Measurements from ENCODE around the gene CORO7. TPM values are rescaled to one million over a fixed set of nuclear protein-coding genes. Genes with fewer than 3 reads are reported as not detected.

The CORO7 gene
- total RNA-seq, 4 donors from 2014 or later: 17.9 to 53.7 (median 29.7) TPM

DNA sequence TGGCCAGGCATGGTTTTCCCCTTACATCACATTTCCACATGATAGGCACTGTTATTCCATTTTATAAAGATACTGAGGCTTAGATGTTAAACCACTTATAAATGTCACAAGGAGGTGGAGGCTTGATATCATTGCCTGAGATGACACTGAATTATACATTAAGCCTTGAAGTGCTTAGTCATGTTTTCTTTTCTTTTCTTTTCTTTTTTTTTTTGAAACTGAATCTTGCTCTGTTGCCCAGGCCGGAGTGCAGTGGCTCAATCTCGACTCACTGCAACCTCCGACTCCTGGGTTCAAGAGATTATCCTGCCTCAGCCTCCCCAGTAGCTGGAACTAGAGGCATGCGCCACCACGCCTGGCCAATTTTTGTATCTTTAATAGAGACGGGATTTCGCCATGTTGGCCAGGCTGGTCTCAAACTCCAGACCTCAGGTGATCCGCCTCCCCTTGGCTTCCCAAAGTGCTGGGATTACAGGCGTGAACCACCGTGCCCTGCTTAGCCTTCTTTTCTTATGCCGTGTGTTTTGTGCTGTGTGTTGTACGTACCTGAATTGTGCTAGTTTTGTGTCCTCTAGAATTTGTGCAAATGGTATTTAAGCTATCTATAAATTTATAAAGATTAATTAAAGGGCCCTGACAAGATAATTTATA, 10.5 kb upstream of the CORO7 start:
- Histone ChIP-seq H3K4me3 (replicated peaks in 1 of 3) (peak overlapping the region in 2 of 3 donors; percentile 84 to 91), H3K27me3 (no peaks in the 10 kb centered on the region), H3K27ac (no peak overlapping the region), H3K9me3 (no peaks in the 10 kb centered on the region), H3K36me3 (peaks cover 0 to 4% of the 10 kb centered on the region in 2 donors), H3K4me1 (peaks cover 12 to 17% of the 10 kb centered on the region in 2 donors)
- intact Hi-C loops (cut with DNase I): no loop called here
- 92 to 93% methylated on average over 12 of the region's 12 CpGs for WGBS, 2 donors
- no peak for DNase-seq
- TF ChIP-seq POLR2A (IDR thresholded peaks at IDR 0.05): no peak
- TF ChIP-seq, protein P1, sequence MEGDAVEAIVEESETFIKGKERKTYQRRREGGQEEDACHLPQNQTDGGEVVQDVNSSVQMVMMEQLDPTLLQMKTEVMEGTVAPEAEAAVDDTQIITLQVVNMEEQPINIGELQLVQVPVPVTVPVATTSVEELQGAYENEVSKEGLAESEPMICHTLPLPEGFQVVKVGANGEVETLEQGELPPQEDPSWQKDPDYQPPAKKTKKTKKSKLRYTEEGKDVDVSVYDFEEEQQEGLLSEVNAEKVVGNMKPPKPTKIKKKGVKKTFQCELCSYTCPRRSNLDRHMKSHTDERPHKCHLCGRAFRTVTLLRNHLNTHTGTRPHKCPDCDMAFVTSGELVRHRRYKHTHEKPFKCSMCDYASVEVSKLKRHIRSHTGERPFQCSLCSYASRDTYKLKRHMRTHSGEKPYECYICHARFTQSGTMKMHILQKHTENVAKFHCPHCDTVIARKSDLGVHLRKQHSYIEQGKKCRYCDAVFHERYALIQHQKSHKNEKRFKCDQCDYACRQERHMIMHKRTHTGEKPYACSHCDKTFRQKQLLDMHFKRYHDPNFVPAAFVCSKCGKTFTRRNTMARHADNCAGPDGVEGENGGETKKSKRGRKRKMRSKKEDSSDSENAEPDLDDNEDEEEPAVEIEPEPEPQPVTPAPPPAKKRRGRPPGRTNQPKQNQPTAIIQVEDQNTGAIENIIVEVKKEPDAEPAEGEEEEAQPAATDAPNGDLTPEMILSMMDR (IDR thresholded peaks at IDR 0.05): no peak

DNA sequence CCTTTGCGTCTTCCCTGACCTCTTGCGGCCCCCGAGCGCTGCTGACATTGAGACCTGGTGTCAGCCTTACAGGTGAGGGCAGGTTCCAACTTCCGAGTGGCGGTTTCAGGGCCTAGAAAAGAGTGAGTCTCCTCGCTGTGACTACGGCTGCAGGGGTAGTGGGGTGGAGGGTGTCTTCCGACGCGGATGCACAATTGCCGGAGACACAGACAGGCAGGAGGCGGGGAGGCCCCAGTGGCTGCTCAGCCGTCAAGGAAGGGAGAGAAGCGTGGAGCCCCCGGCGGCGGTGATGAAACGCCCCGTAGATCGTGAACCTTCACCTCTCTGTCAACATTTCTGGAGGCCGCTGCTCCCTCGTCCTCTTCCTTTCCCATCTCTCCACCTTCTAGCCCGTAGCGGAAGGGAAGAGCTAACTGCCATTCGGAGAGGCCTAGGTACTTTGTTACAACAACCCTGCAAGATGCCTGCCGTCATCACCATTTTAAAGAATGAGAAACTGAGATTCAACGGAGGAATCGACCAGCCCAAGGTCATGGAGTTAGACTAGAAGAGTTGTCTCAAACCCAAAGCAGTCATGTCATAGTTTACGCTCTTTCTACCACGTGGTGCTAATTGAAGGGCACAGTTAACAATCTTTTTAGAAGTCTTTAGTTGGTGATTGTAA, 9.8 kb upstream of the CORO7 start:
- Histone ChIP-seq H3K9me3 (no peaks in the 10 kb centered on the region), H3K36me3 (no peaks in the 10 kb centered on the region), H3K4me1 (peaks cover 12 to 17% of the 10 kb centered on the region in 2 donors), H3K27ac (peak overlapping the region; percentile 95 to 99 (median 98)), H3K4me3 (replicated peaks in 1 of 3) (peak overlapping the region; percentile 52 to 91 (median 84)), H3K27me3 (no peaks in the 10 kb centered on the region)
- no peak for DNase-seq
- no peak for TF ChIP-seq POLR2A (IDR thresholded peaks at IDR 0.05)
- TF ChIP-seq, protein P1 (IDR thresholded peaks at IDR 0.05): no peak
- WGBS, 2 donors: 6 to 7% methylated on average over 18 to 23 of the region's 31 CpGs
- intact Hi-C loops (cut with DNase I): no loop called here

DNA sequence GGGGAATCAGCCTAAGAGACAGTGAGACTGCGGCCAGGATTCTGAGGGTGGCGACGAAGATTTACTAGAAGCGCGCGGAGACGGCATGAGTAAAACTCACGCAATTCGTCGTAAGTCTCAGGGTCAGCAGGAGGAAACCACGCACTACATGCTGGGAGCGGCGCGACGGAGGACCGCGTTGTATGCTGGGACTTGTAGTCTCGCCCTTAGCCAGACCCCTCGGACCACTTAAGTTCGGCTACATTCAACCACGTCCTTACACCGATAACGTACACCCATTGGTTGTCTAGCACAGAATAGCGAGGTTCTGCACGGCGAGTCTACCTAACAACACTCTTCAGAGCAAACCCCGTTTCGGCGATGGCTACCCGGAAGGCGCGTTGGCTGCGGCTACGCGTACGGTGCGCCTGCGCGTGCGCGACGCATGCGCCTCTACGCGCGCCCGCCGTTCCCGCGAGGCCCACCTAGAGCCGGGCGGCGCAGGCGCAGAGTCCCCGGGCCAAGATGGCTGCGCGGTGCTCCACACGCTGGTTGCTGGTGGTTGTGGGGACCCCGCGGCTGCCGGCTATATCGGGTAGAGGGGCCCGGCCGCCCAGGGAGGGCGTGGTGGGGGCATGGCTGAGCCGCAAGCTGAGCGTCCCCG, 9.1 kb upstream of the CORO7 start, which contains the start of gene DNAJA3:
Gene DNAJA3 (plus strand): TSS at position 491 of the 643 bp plus-strand sequence. CDS start 14 bp downstream, at position 505.
- TF ChIP-seq POLR2A (IDR thresholded peaks at IDR 0.05): peak in 1 of 2 donors; percentile 75
- TF ChIP-seq, protein P1 (IDR thresholded peaks at IDR 0.05): no peak
- H3K27me3 ChIP-seq: no peaks in the 10 kb centered on the region
- H3K9me3 ChIP-seq: no peaks in the 10 kb centered on the region
- H3K36me3 ChIP-seq: no peaks in the 10 kb centered on the region
- peaks cover 12 to 17% of the 10 kb centered on the region in 2 donors for H3K4me1 ChIP-seq
- peak; percentile 90 to 92 for DNase-seq
- WGBS, 2 donors: 0% methylated on average over 24 to 42 of the region's 68 CpGs
- intact Hi-C loops (cut with DNase I): no loop called here
- H3K4me3 ChIP-seq (replicated peaks in 1 of 3): peak within 1 kb of the TSS; percentile 52 to 91 (median 84)
- peak within 1 kb of the TSS; percentile 95 to 99 (median 98) for H3K27ac ChIP-seq

DNA sequence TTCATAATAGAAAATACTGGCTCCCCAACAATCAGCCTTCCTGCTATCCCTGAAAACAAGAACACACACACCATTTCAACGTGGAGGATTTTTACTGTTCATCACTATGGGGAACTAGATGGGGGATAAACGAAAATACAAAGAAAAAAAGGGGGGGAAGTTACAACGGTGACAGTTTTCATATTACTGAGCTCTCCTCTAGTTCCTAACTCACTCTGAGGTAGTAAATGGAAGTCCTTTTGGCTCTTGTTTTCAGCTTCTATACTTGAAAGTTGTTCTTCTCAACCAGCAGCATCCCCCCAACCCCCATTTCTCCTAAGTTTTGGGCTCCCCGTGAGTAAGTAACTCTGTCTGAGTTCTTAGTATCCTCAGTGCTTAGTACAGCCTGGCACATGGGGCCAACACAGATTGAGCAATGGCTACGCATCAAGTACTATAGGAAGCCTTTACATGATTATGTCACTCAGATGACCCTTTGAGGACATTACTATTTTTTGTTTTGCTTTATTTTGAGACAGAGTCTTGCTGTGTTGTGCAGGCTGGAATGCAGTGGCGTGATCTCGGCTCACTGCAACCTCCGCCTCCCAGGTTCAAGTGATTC, 4.2 kb upstream of the CORO7 start:
- intact Hi-C loops (cut with DNase I): no loop called here
- Histone ChIP-seq H3K27ac (no peak overlapping the region), H3K27me3 (no peaks in the 10 kb centered on the region), H3K4me1 (peaks cover 7 to 11% of the 10 kb centered on the region in 2 donors), H3K36me3 (no peaks in the 10 kb centered on the region), H3K9me3 (no peaks in the 10 kb centered on the region), H3K4me3 (replicated peaks in 1 of 3) (no peak overlapping the region)
- WGBS, 2 donors: 79 to 81% methylated on average over 8 of the region's 8 CpGs
- TF ChIP-seq, protein P1 (IDR thresholded peaks at IDR 0.05): no peak
- TF ChIP-seq POLR2A (IDR thresholded peaks at IDR 0.05): no peak
- no peak for DNase-seq
